Activated CD4-positive, alpha-beta T cell treated with anti-CD3 and anti-CD28 coated beads, Interleukin-10, Interleukin-2, amounts not matched to agents 100 ng/mL and 50 ng/mL, durations not matched to agents 16 hours and 8 hours (primary cell): Measurements from ENCODE around the gene ELOVL4.

ENCODE experiments used
- DNase-seq: peaks from one replicate; pipeline ENCODE4 v3.0.0-alpha.2; 2020

ELOVL4 gene

GRCh38 chr6:79909517-79909916 is 37.8 kb downstream of the ELOVL4 start:
- DNase-seq = no peak

DNA sequence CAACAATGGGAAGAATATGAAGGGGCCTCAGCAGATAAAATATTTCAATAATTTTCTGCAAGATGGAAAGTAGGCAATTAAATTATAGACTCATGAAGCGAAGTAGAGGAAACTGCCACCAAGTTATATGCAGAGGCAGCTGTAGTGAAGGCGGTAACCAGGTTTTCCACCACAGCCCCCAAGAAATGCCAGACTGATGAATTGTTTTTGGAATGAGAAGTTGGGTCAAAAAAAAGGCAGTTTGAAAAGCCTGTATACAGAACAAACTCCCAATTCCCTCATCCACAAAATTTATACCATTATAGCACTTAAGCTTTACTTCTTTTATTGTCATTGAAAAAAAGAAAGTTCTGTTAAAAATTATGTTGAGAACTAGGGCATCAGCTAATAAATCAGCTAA is 45.3 kb downstream of the ELOVL4 start:
- DNase-seq = no peak

GRCh38 chr6:79898076-79898475 is 49.3 kb downstream of the ELOVL4 start:
- DNase-seq = no peak

GRCh38 chr6:79896075-79896449 is 51.3 kb downstream of the ELOVL4 start:
- DNase-seq = no peak

DNA sequence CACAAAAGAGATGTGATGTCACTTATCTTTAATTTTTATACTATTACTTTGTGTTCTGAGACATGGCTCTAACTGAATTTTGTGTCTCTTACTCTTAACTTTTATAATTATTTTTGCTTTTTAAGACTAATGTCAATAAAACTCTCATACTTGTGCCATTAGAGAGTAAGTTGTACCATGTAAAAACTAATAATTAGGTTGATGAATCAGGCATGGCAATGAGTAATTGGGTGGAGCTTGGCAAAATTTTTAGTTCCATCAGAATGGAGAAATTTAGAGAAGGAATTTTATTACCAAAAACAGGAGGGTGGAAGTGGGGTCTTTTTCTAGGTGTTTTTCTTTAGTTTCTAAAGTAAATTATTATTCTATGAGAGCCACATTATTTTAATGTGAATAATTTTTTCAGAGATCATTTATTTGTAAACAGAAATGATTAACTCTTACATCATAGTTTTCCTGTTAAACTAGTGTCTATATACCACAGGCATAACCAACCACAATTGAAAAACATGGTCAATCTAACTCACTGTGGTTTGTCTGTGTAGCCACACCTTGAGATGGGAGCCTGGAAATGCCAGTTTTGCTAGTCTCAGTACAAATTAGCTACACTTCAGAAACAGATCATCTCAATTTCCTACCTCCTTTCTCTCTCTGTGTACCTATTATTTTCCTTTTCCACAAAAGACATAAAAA is 51.8 kb downstream of the ELOVL4 start:
- no peak for DNase-seq

DNA sequence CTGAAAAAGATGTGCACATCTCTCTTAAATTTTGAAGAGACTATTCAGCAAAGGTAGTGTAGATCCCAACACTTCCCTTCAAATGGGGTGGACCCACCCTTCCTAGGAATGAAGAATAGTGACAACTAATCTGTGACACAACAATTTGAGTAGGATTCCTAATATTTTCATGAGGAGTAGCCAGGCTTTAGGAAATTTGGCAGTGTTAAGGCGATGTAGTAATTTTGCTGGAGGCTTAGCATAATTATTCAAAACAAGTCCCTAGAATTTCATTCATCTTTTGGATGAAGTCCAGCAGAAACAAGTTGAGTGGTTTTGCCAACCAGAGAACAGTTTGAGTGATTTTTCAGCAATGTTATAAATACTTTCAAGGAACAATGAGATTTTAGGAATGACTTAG is 52.4 kb downstream of the ELOVL4 start:
- no peak for DNase-seq

DNA sequence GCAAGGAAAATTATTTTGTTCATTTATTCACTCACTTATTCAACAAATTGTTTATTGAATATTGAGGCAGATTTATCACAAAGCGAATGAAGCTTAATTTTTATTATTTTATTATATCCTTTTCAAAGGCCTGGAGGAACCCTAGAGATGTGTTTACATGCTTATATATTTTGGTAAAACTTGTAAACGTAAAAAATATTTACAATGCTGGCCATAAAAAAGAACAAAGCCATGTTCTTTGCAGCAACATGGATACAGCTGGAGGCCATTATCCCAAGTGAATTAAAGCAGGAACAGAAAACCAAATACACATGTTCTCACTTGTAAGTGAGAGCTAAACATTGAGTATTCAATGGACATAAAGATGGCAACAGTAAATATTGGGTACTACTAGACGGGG is 58.8 kb downstream of the ELOVL4 start:
- DNase-seq = no peak

GRCh38 chr6:79878142-79878748 is 69.1 kb downstream of the ELOVL4 start:
- DNase-seq = no peak

DNA sequence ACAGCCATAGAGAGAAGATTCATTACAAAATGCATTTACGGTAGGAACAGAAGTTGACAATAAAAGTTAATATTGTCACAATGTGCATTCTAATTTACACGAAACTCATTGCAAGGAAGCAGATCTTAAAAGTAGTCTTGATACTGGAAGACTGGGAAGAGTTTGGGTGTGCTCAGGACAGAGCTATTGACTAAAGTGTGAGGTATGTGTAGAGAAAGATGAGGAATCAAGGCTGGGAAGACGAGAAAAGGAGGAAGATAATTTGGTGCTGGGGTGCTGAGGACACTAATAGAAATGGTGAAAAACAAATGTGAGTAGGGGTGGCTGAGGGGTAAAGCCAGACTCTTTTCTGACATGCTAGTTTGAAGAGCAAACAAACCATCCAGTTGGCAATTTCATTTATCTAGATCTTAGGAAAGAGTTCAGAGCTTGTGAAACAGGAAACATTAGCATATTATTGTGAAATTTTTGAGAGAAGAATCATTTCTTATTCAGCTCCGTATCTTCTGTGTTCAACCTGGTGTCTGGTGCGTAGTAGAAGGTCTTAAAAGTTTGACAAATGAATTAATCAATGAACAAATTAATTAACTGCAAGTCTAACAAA is 72.7 kb downstream of the ELOVL4 start:
- no peak for DNase-seq

DNA sequence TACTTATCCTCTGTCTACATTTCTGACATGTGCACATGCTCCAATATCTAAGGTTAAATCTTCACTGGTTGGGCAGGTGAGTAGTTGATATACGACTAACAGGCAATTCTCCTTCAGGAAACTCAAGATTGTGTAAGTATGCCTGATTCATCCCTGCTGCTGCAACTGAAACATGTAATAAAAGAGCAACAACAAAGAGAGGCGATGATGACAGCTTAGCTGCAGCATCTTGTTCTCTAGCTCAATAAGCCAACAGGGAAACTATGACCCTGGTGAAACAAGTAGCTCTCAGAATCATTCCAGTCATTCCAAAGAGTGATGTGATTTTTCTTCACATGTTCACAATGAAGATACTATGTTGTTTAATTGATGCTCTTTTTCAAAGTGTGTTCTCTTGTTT is 74.4 kb downstream of the ELOVL4 start:
- DNase-seq = no peak

GRCh38 chr6:79872303-79872702 is 75.0 kb downstream of the ELOVL4 start:
- DNase-seq = no peak

- peak; percentile 88 for DNase-seq
Observed at GRCh38 chr6:79869600-79870084, 77.7 kb downstream of the ELOVL4 start.

GRCh38 chr6:79869184-79869583 is 78.2 kb downstream of the ELOVL4 start:
- no peak for DNase-seq

- peak; percentile 60 for DNase-seq
Observed at GRCh38 chr6:79868098-79868722, 79.1 kb downstream of the ELOVL4 start.
